IMR-90 (cell line): ENCODE measurements around the gene ATXN1. TPM values are rescaled to one million over a fixed set of nuclear protein-coding genes. Genes with fewer than 3 reads are reported as not detected.

Source experiments
- ATAC-seq: fragments of 200-7000 bp; cut with Tn5 transposase; 2 replicates; pipeline ENCODE4 v1.9.1; 2020; ENCODE audit warnings: low read depth, mild to moderate bottlenecking, moderate library complexity
- BruUV-seq: library from RNA; stranded (reverse); fragments of 400-500 nt; replicated peaks from 2 replicates; lab custom pipeline; 2021; lab: Mats Ljungman, UMichigan
- CTCF ChIA-PET: fragments of 300-600 bp; formaldehyde crosslinking; extraction: SDS; loops from one replicate; lab custom pipeline; 2021; ENCODE audit warnings: antibody characterized with exemption; lab: Yijun Ruan, JAX
- POLR2A ChIA-PET: fragments of 300-600 bp; sonication (Branson Sonifier 250); formaldehyde crosslinking; loops from one replicate; lab custom pipeline; 2022; ENCODE audit warnings: antibody characterized with exemption; ENCODE audit not compliant: unreplicated experiment; lab: Charles Lee
- DNase-seq: peaks from one replicate; pipeline ENCODE4 v3.0.0; 2013
- H2AFZ ChIP-seq: replicated peaks from 2 replicates; pipeline ENCODE3; 2013; ENCODE audit warnings: low read length, mild to moderate bottlenecking; ENCODE audit not compliant: poor library complexity
- H2AK5ac ChIP-seq: 2 replicates; pipeline ENCODE4 v1.6.1; 2013; ENCODE audit warnings: low read depth, low read length, inconsistent platforms
- H2AK9ac ChIP-seq: replicated peaks from 2 replicates; pipeline ENCODE3; 2013; ENCODE audit warnings: mild to moderate bottlenecking, low read depth, low read length, moderate library complexity; ENCODE audit not compliant: poor library complexity
- H2BK120ac ChIP-seq: 2 replicates; pipeline ENCODE4 v1.6.1; 2013; ENCODE audit warnings: low read depth, low read length, inconsistent platforms
- H2BK15ac ChIP-seq: 3 replicates; pipeline ENCODE4 v1.6.1; 2013; ENCODE audit warnings: low read depth, low read length, inconsistent platforms
- H2BK20ac ChIP-seq: 2 replicates; pipeline ENCODE4 v1.6.1; 2013; ENCODE audit warnings: low read depth, mild to moderate bottlenecking, inconsistent platforms, low read length, moderate library complexity
- H2BK5ac ChIP-seq: 2 replicates; pipeline ENCODE4 v1.6.1; 2013; ENCODE audit warnings: mild to moderate bottlenecking, low read depth, low read length, inconsistent platforms; ENCODE audit not compliant: poor library complexity, severe bottlenecking
- H3K14ac ChIP-seq: replicated peaks from 2 replicates; pipeline ENCODE4 v1.6.1; 2013; ENCODE audit warnings: low read depth, low read length, inconsistent platforms
- H3K18ac ChIP-seq: 2 replicates; pipeline ENCODE4 v1.6.1; 2013; ENCODE audit warnings: low read depth, low read length, control low read depth
- H3K23ac ChIP-seq: 2 replicates; pipeline ENCODE4 v1.6.1; 2013; ENCODE audit warnings: low read depth, low read length, inconsistent platforms
- H3K27ac ChIP-seq: 2 replicates; pipeline ENCODE4 v1.5.1; 2013; ENCODE audit warnings: mild to moderate bottlenecking, control low read depth, low read length; ENCODE audit not compliant: insufficient read depth
- H3K27me3 ChIP-seq: 2 replicates; pipeline ENCODE4 v1.6.1; 2013; ENCODE audit warnings: low read length; ENCODE audit not compliant: control insufficient read depth, insufficient read depth
- H3K36me3 ChIP-seq: 2 replicates; pipeline ENCODE4 v1.6.1; 2013; ENCODE audit warnings: low read length, mixed read lengths; ENCODE audit not compliant: control insufficient read depth, insufficient read depth
- H3K4ac ChIP-seq: 2 replicates; pipeline ENCODE4 v1.6.1; 2013; ENCODE audit warnings: low read depth, low read length, inconsistent platforms
- H3K4me1 ChIP-seq: 2 replicates; pipeline ENCODE4 v1.6.1; 2013; ENCODE audit warnings: low read length, mixed read lengths; ENCODE audit not compliant: control insufficient read depth, insufficient read depth
- H3K4me2 ChIP-seq: 2 replicates; pipeline ENCODE4 v1.6.1; 2013; ENCODE audit warnings: low read depth, mild to moderate bottlenecking, control low read depth, low read length, moderate library complexity
- H3K4me3 ChIP-seq: 2 replicates; pipeline ENCODE4 v1.5.1; 2013; ENCODE audit warnings: low read depth, mild to moderate bottlenecking, control low read depth, low read length, moderate library complexity; ENCODE audit not compliant: insufficient read depth
- H3K56ac ChIP-seq: 2 replicates; pipeline ENCODE4 v1.6.1; 2013; ENCODE audit warnings: low read length, inconsistent platforms; ENCODE audit not compliant: insufficient read depth; ENCODE audit errors: extremely low read depth
- H3K79me1 ChIP-seq, 2 experiments: 2 replicates each; pipeline ENCODE4 v1.6.1; 2013; ENCODE audit warnings: low read length in 2 of 2, inconsistent platforms in 1 of 2, low read depth in 1 of 2
- H3K9ac ChIP-seq: 2 replicates; pipeline ENCODE4 v1.6.1; 2013; ENCODE audit warnings: low read depth, low read length, control low read depth
- H3K9me1 ChIP-seq: 2 replicates; pipeline ENCODE4 v1.6.1; 2013; ENCODE audit warnings: low read length, inconsistent platforms; ENCODE audit not compliant: insufficient read depth
- H3K9me3 ChIP-seq: 2 replicates; pipeline ENCODE4 v1.6.1; 2013; ENCODE audit warnings: low read length; ENCODE audit not compliant: control insufficient read depth, insufficient read depth
- H4K20me1 ChIP-seq: 2 replicates; pipeline ENCODE4 v1.6.1; 2013; ENCODE audit warnings: low read length, inconsistent platforms; ENCODE audit not compliant: insufficient read depth
- H4K5ac ChIP-seq: 2 replicates; pipeline ENCODE4 v1.6.1; 2013; ENCODE audit warnings: mild to moderate bottlenecking, low read depth, low read length, control low read depth
- H4K8ac ChIP-seq, 2 experiments: 2 replicates each; pipeline ENCODE4 v1.6.1; 2013; ENCODE audit warnings: low read depth in 2 of 2, low read length in 2 of 2, control low read depth in 1 of 2, inconsistent platforms in 1 of 2
- H4K91ac ChIP-seq: 2 replicates; pipeline ENCODE4 v1.6.1; 2013; ENCODE audit warnings: low read depth, low read length, inconsistent platforms; ENCODE audit not compliant: insufficient read depth
- BHLHE40 ChIP-seq: fragments of 150-350 bp; IDR thresholded peaks from 2 replicates; pipeline ENCODE4 v1.6.1; 2016; ENCODE audit warnings: mild to moderate bottlenecking, low read depth, low read length
- CHD1 ChIP-seq: IDR thresholded peaks from 2 replicates; pipeline ENCODE4 v1.6.1; 2012; ENCODE audit warnings: low read depth, low read length, improper control_type of control experiment
- CTCF ChIP-seq: conservative IDR thresholded peaks from 2 replicates; pipeline ENCODE4 v1.5.1; 2012; ENCODE audit warnings: mild to moderate bottlenecking, low read depth, low read length, improper control_type of control experiment
- FOS ChIP-seq: fragments of 150-350 bp; IDR thresholded peaks from 2 replicates; pipeline ENCODE4 v1.6.1; 2016; ENCODE audit warnings: low read depth, low read length
- MAFK ChIP-seq: IDR thresholded peaks from 2 replicates; pipeline ENCODE4 v1.6.1; 2012; ENCODE audit warnings: low read depth, low read length, improper control_type of control experiment
- MAZ ChIP-seq: IDR thresholded peaks from 2 replicates; pipeline ENCODE4 v1.6.1; 2012; ENCODE audit warnings: low read depth, mild to moderate bottlenecking, low read length, improper control_type of control experiment, moderate library complexity, borderline replicate concordance
- MXI1 ChIP-seq: IDR thresholded peaks from 2 replicates; pipeline ENCODE4 v1.6.1; 2012; ENCODE audit warnings: low read depth, mild to moderate bottlenecking, low read length, moderate library complexity, borderline replicate concordance
- NFE2L2 ChIP-seq: fragments of 150-350 bp; IDR thresholded peaks from 2 replicates; pipeline ENCODE4 v1.6.1; 2016; ENCODE audit warnings: low read depth, mild to moderate bottlenecking, low read length
- POLR2A ChIP-seq: IDR thresholded peaks from 2 replicates; pipeline ENCODE4 v1.6.1; 2012; ENCODE audit warnings: mild to moderate bottlenecking, low read depth, low read length
- RAD21 ChIP-seq: IDR thresholded peaks from 2 replicates; pipeline ENCODE4 v1.6.1; 2012; ENCODE audit warnings: low read length, improper control_type of control experiment
- RCOR1 ChIP-seq: IDR thresholded peaks from 2 replicates; pipeline ENCODE4 v1.6.1; 2012; ENCODE audit warnings: mild to moderate bottlenecking, low read length, improper control_type of control experiment; ENCODE audit not compliant: insufficient replicate concordance
- RFX5 ChIP-seq: IDR thresholded peaks from 2 replicates; pipeline ENCODE4 v1.8.0; 2012; ENCODE audit warnings: low read depth, mild to moderate bottlenecking, low read length, moderate library complexity
- SMC3 ChIP-seq: fragments of 150-350 bp; IDR thresholded peaks from 2 replicates; pipeline ENCODE4 v1.6.1; 2016; ENCODE audit warnings: low read depth, mild to moderate bottlenecking, antibody characterized with exemption, low read length, moderate library complexity
- WGBS, 2 experiments: methylation state at CpG; one replicate each; pipeline versions ENCODE4 v1.1.5 to v1.1.7; 2013; ENCODE audit warnings: missing lambda C conversion rate in 2 of 2; ENCODE audit not compliant: insufficient read length in 1 of 2; ENCODE audit errors: extremely low coverage in 2 of 2; 5-methylcytosine and 5-hydroxymethylcytosine counted together
- dilution Hi-C: fragments of 300-500 bp; cut with HindIII; formaldehyde crosslinking; loops from one replicate; pipeline ENCODE4 v1.14.3; 2018; ENCODE audit warnings: low sequenced_read_pairs; ENCODE audit not compliant: unreplicated experiment
- in situ Hi-C: fragments of 300-500 bp; cut with MboI; formaldehyde crosslinking; loops from 3 replicates; pipeline ENCODE4 v1.14.3; 2019; ENCODE audit warnings: low sequenced_read_pairs, inconsistent platforms, mixed read lengths
- intact Hi-C: fragments of 100-400 bp; cut with micrococcal nuclease; formaldehyde crosslinking; loops from 2 replicates; pipeline ENCODE4 v1.10.0; 2022
- polyA plus RNA-seq, 3 experiments: library from polyadenylated mRNA; depleted of rRNA; stranded (reverse); fragments of >200 nt; gene quantifications; 2 replicates each; pipeline ENCODE4 v1.2.3, GENCODE V29; 2012; ENCODE audit warnings: low replicate concordance in 1 of 3
- total RNA-seq: library from RNA; depleted of rRNA; stranded (reverse); fragments of >200 nt; gene quantifications from 2 replicates; pipeline ENCODE4 v1.2.3, GENCODE V29; 2012
- TF ChIP-seq, protein P1 (sequence below): fragments of 150-350 bp; IDR thresholded peaks from 2 replicates; pipeline ENCODE4 v1.6.1; 2016; ENCODE audit warnings: low read depth, mild to moderate bottlenecking, low read length, moderate library complexity, borderline replicate concordance
- TF ChIP-seq, protein P2 (sequence below): fragments of 150-350 bp; IDR thresholded peaks from 2 replicates; pipeline ENCODE4 v1.6.1; 2017; ENCODE audit warnings: mild to moderate bottlenecking, antibody characterized with exemption, low read length, low read depth

Gene ATXN1
- total and polyA plus RNA-seq, 2 of the 4 experiments (the other 2 are of a cell fraction) = 7.3 to 11.1 TPM

- CTCF ChIA-PET = no interaction called here
- no TSS peak for BruUV-seq
- H3K56ac ChIP-seq = no peak overlapping the region
Observed at GRCh38 chr6:16660157-16660497, 101.1 kb downstream of the ATXN1 start.

More at GRCh38 chr6:16660157-16660497, 101.1 kb downstream of the ATXN1 start:
- no peak overlapping the region for H3K4me2 ChIP-seq
- H4K8ac ChIP-seq = no peak overlapping the region
- H2BK5ac ChIP-seq = no peak overlapping the region
- in situ Hi-C loops (no loop called here), dilution Hi-C loops (no loop called here), intact Hi-C loops (no loop called here)
- H3K18ac ChIP-seq = no peak overlapping the region
- peaks cover 10% of the 10 kb centered on the region for H3K36me3 ChIP-seq
- TF ChIP-seq POLR2A (no peak), MAZ (no peak), MAFK (no peak), CHD1 (no peak), BHLHE40 (no peak), MXI1 (no peak), SMC3 (no peak), NFE2L2 (no peak), CTCF (no peak), RFX5 (no peak), FOS (no peak), RAD21 (no peak), RCOR1 (no peak)
- TF ChIP-seq, protein P1, sequence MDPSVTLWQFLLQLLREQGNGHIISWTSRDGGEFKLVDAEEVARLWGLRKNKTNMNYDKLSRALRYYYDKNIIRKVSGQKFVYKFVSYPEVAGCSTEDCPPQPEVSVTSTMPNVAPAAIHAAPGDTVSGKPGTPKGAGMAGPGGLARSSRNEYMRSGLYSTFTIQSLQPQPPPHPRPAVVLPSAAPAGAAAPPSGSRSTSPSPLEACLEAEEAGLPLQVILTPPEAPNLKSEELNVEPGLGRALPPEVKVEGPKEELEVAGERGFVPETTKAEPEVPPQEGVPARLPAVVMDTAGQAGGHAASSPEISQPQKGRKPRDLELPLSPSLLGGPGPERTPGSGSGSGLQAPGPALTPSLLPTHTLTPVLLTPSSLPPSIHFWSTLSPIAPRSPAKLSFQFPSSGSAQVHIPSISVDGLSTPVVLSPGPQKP = no peak
- TF ChIP-seq, protein P2, sequence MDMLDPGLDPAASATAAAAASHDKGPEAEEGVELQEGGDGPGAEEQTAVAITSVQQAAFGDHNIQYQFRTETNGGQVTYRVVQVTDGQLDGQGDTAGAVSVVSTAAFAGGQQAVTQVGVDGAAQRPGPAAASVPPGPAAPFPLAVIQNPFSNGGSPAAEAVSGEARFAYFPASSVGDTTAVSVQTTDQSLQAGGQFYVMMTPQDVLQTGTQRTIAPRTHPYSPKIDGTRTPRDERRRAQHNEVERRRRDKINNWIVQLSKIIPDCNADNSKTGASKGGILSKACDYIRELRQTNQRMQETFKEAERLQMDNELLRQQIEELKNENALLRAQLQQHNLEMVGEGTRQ = no peak
- H3K9me1 ChIP-seq = peaks cover 3% of the 10 kb centered on the region; the same call in 1 of the 2 replicates
- ATAC-seq (no peak), DNase-seq (no peak)
- H4K5ac ChIP-seq = no peak overlapping the region
- no peak overlapping the region for H3K23ac ChIP-seq
- peaks cover 4% of the 10 kb centered on the region for H3K9me3 ChIP-seq
- H3K27me3 ChIP-seq = no peaks in the 10 kb centered on the region
- H3K4ac ChIP-seq = no peak overlapping the region
- H4K91ac ChIP-seq = no peak overlapping the region
- no peak overlapping the region for H2AK9ac ChIP-seq
- no peak overlapping the region for H2AK5ac ChIP-seq
- H2AFZ ChIP-seq = no peak overlapping the region
- no peaks in the 10 kb centered on the region for H4K20me1 ChIP-seq
- no peak overlapping the region for H3K4me3 ChIP-seq
- POLR2A ChIA-PET = no interaction called here
- H2BK20ac ChIP-seq = no peak overlapping the region
- no peak overlapping the region for H3K9ac ChIP-seq
- no peak overlapping the region for H2BK15ac ChIP-seq
- no peak overlapping the region for H3K14ac ChIP-seq
- H3K79me1 ChIP-seq = peaks cover 10 to 12% of the 10 kb centered on the region in 2 experiments; a peak in 2 of 4 replicates
- H3K27ac ChIP-seq = no peak overlapping the region
- peaks cover 4% of the 10 kb centered on the region for H3K4me1 ChIP-seq
- no CpG with 5 or more reads among the region's 1 CpG for WGBS, 2 experiments
- H2BK120ac ChIP-seq = no peak overlapping the region
